ENCODE results near the gene INCENP. TPM values are rescaled to one million over a fixed set of nuclear protein-coding genes. Genes with fewer than 3 reads are reported as not detected.

The INCENP gene
- total RNA-seq, 1 donor from 2014 or later = 10.3 TPM

DNA sequence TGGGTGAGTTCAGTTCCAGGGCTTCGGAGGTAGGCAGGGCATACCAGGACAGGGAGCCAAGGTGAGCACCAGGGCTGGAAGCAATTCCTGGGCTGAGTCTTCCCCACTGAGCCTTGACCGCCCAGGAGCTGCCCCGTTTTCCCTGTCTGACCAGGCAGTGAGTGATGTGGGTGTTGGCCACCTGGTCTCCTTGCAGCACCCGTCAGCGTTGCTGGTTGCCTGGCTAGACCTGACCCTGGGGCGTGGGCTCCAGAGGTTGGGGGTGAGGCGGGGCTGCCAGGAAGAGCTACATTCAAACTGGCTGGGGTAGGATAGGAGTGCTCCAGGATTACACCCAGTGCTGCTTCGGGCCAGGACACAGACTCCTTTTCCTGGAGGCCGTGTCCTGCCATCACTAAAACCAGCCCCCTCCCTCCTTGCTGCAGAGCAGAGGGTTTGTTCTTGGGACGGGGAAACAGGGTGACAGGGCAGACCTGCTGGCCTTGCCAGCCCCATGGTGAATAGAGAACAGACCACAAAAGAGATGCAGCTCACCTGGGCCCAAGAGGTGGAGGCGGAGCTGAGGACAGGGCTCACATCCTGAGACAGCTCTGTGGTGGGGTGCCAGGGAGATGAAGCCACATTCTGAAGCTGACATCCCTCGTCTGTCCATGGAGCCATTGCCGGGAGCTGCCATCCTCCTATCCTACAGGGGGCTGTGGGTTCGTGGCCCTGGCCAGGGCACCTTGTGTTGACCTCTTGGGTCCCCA lies 14.2 kb downstream of the INCENP start:
- no peak for ATAC-seq (ENCODE audit: poor library complexity)
- intact Hi-C loops (cut with DNase I) = no loop called here
- peak; percentile 35 for DNase-seq

DNA sequence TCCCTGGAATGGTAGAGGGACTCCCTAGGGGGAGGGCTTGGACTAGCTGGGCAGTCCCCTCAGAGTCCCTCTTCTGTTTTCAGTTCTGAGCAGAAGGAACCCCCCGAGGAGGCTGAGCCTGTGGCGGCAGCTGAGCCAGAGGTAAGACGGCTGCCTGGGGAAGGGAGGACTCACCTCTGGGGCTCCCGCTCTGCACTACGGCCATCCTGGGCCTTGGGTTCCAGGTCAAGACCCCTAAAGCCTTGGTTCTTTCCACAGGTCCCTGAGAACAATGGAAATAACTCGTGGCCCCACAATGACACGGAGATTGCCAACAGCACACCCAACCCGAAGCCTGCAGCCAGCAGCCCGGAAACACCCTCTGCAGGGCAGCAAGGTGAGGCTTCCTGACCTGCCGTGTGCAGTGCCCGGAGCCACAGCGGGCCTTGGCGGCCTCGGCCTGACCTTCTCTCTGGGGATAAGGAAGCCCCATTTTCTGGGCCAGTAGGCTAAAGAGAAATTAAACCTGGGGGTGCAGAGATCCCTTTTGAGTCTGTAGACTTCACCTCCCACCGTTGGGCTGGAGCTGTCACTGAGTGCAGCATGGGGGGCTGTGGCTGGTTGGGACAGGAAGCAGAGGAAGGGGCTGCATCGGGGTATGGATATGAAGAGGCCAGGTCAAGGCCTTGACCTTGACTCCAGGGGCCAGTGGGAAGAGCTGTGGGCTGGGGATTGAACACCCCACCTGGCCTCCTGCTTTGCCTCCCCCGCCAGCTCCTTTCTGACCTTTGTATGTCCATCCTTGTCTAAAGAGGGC lies 15.0 kb downstream of the INCENP start:
- no peak for ATAC-seq (ENCODE audit: poor library complexity)
- intact Hi-C loops (cut with DNase I) = no loop called here
- peak; percentile 12 for DNase-seq

GRCh38 chr11:62139526-62140303 lies 15.9 kb downstream of the INCENP start:
- peak; percentile 33 for DNase-seq
- no peak for ATAC-seq (ENCODE audit: poor library complexity)
- intact Hi-C loops (cut with DNase I) = no loop called here

- DNase-seq = peak; percentile 30
- no peak for ATAC-seq (ENCODE audit: poor library complexity)
- intact Hi-C loops (cut with DNase I) = no loop called here
These were observed 16.7 kb downstream of the INCENP start for GRCh38 chr11:62140304-62141110.

DNA sequence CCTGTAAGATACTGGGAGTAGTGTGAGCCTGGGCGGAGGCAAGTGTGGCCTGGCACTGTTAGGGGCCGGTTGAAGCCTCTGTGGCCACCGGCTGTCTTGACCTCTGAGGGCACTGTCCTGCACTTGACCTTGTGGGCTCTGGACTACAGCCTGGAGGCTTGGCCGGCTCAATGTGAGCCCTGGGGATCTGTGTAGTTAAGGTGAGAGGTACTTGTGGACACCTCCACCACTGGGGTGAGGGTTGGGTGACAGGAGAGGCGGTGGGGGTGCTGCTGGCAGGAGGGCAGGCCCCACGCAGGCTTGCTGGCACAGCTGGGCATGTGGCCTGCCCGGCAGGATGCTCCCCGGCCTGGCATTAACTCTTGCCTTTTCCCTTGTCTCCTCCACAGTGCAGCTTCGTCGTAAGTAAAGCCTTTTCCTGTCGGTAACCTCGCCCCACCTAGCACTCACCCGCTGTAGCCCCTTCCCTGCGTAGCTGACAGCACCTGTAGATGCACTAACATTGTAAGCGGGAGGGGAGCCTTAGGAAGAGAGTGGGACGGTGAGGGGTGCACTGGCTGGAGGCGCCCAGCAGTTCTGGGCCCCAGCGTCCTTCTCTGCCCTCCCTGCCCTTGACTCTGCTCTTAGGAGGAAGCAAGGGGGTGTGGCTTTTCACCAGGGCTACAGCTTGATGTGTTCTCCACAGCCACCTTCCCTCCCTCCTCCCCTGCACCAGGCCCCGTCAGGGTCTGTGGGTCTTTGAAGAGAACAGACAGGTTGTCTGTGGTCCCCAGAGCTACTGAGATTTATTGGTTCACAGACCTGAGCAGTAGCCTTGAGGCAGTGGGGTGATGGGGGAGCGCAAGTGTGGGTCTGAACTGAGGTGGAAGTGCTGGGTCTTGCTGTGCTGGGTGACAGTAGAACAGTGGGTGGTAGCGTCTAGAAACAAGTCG lies 17.6 kb downstream of the INCENP start:
- DNase-seq (peak; percentile 19), ATAC-seq (ENCODE audit: poor library complexity) (no peak)
- intact Hi-C loops (cut with DNase I) = no loop called here

GRCh38 chr11:62142043-62142375 lies 18.2 kb downstream of the INCENP start:
- intact Hi-C loops (cut with DNase I) = no loop called here
- no peak for ATAC-seq (ENCODE audit: poor library complexity)
- peak; percentile 25 for DNase-seq

GRCh38 chr11:62142921-62143320 lies 19.1 kb downstream of the INCENP start:
- DNase-seq (peak; percentile 70), ATAC-seq (ENCODE audit: poor library complexity) (peak; percentile 63)
- intact Hi-C loops (cut with DNase I) = no loop called here

DNA sequence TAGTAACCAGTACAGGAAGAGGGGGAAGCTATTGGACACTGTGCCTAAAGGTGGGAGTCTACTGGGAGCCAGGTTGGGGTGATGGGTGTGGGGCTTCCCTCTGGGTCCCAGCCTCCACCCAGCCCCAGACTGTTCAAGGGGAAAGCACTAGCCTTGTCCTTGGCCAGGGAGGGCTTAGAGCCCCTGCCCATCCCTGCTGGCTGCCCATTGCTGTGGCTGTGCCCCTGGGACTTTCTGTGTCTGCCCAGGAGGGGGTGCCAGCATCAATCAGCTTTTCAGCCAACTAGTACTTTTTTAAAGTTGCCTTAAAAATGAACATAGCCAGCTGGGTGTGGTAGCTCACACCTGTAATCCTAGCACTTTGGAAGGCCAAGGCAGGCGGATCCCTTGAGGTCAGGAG lies 19.9 kb downstream of the INCENP start:
- DNase-seq (peak; percentile 15), ATAC-seq (ENCODE audit: poor library complexity) (no peak)
- intact Hi-C loops (cut with DNase I) = no loop called here

DNA sequence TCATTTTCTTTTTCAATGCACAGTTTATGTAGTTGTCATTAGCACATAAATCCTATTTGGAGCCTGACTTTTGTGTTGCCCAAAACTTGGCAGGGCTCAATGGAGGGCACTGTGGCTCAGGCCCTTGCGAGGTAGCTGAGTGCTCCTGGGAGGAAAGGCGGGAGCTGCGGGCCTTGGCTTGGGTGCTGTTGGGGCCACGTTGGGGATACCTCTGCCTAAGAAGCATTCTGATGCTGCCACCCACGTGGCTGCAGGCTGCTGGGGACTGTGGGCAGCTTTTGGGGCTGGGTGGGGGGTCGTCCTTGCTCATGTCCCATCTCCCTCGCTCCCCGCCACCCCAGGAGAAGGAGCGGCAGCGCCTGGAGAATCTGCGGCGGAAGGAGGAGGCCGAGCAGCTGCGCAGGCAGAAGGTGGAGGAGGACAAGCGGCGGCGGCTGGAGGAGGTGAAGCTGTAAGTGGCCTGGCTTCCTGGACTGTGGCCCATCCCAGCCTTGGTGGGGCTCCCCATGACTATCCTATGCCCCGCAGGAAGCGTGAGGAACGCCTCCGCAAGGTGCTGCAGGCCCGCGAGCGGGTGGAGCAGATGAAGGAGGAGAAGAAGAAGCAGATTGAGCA lies 20.9 kb downstream of the INCENP start:
- intact Hi-C loops (cut with DNase I) = no loop called here
- peak; percentile 37 for DNase-seq
- ATAC-seq (ENCODE audit: poor library complexity) = no peak

DNA sequence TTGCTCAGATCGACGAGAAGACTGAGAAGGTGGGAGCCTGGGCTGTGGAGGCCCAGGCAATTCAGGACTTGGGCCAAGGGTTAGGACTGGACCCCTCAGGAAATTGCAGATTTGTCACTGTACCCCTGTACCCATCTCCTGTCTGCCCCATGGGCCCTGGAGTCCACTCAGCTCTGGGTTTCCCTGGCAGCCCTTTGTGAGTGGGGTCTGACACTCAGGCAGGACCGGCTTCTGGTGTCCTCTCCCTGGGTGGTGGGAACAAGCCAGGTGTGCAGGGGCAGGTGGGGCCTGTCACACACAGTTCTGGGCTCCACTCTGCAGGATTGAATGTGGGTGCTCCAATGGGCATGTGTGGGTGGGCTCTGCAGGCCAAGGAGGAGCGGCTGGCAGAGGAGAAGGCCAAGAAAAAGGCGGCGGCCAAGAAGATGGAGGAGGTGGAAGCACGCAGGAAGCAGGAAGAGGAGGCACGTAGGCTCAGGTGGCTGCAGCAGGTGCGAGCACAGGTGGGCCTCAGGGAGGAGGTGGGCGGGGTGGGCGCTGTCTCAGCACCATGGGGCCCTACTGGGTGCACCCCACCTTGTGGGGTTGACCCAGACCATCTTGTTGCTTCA lies 21.6 kb downstream of the INCENP start:
- intact Hi-C loops (cut with DNase I) = no loop called here
- ATAC-seq (ENCODE audit: poor library complexity) (no peak), DNase-seq (peak; percentile 28)

DNA sequence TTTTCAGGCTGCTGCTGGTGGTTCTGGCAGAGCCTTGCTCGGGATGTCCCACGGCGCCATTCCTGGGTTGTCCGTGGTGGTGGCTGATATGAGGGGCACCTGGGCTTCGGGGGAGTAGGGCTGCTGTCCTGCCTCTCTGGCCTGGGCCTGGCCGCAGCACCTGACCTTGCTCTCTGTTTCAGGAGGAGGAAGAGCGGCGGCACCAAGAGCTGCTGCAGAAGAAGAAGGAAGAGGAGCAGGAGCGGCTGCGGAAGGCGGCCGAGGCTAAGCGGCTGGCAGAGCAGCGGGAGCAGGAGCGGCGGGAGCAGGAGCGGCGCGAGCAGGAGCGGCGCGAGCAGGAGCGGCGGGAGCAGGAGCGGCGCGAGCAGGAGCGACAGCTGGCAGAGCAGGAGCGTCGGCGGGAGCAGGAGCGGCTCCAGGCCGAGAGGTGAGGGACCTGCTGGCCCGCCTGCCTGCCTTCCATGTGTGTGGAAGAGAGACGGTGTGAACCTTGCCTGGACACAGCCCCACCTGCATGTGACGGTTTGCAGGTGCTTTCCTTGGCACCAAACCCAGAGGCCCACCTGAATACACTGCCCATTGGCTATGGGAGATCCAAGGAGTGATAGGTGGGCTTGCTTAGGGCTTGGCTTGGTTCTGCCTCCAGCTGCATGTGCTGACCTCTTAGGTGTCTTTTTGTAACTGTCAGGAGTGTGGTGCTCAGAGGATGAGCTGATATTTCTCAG lies 22.8 kb downstream of the INCENP start:
- ATAC-seq (ENCODE audit: poor library complexity) (no peak), DNase-seq (peak; percentile 27)
- intact Hi-C loops (cut with DNase I) = no loop called here

DNA sequence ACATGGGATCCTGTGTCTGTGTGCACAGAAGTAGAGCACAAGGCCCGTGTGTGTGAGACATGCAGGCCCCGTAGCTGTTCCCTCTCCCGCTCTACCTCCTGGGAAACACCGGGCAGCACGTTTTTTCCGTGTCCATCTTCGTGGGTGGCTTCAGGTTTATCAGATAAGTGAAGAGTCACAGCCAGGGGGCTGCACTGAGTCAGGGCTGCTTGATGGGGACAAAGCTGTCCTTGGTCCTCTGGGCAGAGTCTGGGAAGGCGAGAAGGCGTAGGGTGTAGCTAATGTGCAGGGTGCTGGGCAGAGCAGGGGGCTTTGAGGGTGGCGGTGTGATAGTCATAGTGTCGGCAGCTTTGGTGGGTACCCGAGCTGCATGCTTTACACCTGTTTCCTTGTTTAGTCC lies 23.7 kb downstream of the INCENP start:
- no peak for DNase-seq
- ATAC-seq (ENCODE audit: poor library complexity) = no peak
- intact Hi-C loops (cut with DNase I) = no loop called here

- ATAC-seq (ENCODE audit: poor library complexity) (no peak), DNase-seq (no peak)
- intact Hi-C loops (cut with DNase I) = no loop called here
These were observed 24.6 kb downstream of the INCENP start for GRCh38 chr11:62148271-62148980.

- intact Hi-C loops (cut with DNase I) = no loop called here
- no peak for DNase-seq
- peak; percentile 9 for ATAC-seq (ENCODE audit: poor library complexity)
These were observed 26.4 kb downstream of the INCENP start for GRCh38 chr11:62149986-62150886.

All from Right ventricle myocardium superior (tissue), 1 donor.